Vagina (tissue), 2 donors: ENCODE data around the gene PPHLN1.

ENCODE experiments used
- CTCF ChIP-seq, 3 experiments: fragments of 450-650 bp in 2 of 3; fragments of 200-600 bp in 1 of 3; sonication (generic) in 1 of 3; IDR thresholded peaks; one replicate each; pipeline ENCODE4 v1.5.1; 2017 to 2019; ENCODE audit warnings: antibody characterized with exemption in 3 of 3, mild to moderate bottlenecking in 2 of 3, moderate library complexity in 2 of 3
- POLR2A ChIP-seq, 2 donors: fragments of 450-650 bp; IDR thresholded peaks; one replicate each; pipeline ENCODE4 v1.6.1; 2017; ENCODE audit warnings: antibody characterized with exemption in 2 of 2, mild to moderate bottlenecking in 2 of 2, moderate library complexity in 2 of 2

GRCh38 chr12:42325653-42326474 is at the start of gene PPHLN1, which contains the start of gene ZCRB1:
- TF ChIP-seq POLR2A (IDR thresholded peaks at IDR 0.05): peak in 1 of 2 donors; percentile 48
- TF ChIP-seq CTCF (IDR thresholded peaks at IDR 0.05): no peak
